ENCODE results near the gene SATB2.

Gene SATB2

DNA sequence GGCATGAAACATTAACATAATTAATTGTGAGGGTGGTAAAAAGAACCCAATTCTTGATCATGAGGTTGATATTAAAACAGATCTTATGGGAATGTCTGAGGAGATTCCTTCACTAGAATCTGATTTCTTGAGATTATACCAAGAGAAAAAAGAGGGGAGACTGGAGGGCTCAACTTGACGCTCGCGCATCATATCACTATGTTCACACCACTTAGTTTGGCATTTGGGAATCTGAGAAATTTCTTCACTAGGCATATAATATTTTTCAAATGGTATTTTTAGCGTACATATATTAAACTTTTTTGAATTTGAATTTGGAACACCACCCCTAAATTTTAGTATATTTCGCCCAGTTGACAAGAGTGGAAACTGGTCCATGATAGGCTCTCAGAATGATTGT, 140.1 kb downstream of the SATB2 start:
- DNase-seq, result no peak

DNA sequence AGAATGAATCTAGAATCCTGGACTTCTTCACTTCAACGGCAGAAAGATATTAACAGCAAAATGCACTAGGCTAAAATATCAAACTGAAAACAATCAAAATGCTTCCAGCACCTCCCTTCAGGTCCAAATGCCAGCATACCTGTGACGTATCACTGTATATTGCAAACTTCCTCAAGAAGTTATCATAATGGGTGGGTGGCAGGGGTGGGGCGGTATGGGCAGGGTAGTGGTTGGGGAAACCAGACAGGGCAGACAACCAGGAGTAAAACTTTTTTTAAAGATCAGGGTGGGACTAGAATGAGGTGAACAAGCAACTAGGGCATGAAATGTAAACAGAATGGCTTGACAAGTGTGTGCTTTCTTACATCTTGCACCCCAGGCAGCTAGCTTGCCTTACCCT, 140.9 kb downstream of the SATB2 start:
- no peak for DNase-seq

DNA sequence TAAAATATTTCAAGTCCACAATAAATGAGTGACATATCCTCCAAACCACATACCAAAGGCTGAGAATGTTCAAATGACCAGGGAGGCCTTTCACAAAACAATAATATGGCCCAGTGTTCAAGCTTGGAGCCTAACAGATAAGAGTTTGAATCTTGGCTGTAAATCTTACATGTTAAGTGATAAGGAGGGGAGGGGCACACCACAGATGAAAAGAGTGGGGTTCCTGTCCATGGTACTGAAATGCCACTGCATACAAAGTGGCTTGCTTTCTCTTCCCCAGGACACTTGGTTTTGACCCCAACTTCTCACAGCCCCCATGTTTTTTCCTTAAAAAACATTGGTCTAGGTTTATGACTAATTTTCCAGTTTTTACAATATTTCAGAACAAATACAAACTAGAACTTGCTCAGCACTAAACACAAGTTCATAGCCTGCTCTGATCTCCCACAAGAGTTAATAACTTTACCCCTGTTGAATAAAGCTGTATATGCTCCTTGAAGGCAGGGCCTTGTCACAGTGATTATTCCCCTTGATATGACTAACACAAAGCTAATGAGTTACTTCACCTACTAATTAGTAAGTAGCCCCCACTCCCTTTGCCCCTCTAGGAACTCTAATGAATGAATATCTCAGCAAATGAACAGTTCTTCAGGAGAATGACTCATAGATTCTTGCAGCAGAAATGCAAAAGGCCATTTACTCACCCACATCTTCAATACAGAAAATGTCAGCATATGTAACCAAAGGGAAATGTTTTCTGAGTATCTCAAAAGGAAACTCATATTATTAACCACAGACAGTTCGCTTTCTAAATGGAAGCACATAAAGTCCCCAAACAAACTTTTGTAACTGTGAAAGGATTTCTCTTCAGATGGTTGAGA, 142.2 kb downstream of the SATB2 start:
- DNase-seq, result no peak

DNA sequence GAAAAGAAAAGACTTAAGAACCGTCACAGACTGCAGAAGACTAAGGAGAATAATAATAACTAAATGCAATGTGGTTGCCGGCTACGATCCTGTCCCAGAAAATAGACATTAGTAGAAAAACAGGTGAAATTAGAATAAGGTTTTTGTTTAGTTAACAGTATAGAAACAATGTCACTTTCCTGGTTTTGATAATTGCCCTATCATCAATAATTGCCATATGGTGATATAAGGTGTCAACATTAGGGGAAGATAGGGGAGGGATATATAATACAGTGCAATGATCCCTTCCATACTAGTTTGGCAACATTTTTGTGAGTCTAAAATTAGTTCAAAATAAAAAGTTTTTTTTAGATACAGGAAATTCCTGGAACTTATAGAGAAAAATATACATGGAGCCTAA, 144.8 kb downstream of the SATB2 start:
- no peak for DNase-seq

DNA sequence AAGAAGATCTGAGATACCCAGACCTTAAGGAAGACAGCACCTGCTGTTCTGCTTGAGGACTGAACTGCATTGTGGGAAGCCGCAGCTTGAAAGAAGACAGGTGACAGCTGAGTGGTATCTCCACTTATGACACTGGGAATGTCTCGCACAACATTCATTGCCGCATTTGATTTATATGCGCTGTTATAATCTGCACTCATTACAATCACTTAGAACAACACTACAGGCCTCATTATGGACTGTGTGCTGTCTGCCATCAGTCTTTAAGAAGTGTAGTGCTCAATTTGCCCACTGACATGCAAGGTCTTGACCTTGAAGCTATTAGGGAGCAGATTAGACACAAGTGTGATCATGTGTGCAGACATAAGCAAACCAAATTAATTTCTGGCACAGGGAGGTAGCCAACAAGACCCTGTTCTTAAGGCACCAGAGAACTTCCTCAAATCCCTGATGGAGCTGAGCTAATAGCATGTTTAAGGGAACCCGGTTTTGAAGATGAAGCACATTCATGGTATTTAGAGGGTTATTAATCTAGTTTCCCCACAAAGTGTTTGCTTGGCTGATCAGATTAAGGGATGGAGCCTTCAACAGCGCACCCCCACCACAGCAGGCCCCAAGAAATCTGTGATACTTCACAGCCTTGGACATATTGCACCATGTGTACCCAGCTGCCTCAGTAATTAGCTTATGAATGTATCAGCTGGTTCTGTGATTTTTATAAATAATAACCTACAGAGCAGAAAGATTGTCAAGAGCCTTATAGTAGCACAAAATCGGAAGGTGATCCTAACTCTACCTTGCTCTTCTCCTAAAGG, 146.8 kb downstream of the SATB2 start:
- DNase-seq, result no peak

DNA sequence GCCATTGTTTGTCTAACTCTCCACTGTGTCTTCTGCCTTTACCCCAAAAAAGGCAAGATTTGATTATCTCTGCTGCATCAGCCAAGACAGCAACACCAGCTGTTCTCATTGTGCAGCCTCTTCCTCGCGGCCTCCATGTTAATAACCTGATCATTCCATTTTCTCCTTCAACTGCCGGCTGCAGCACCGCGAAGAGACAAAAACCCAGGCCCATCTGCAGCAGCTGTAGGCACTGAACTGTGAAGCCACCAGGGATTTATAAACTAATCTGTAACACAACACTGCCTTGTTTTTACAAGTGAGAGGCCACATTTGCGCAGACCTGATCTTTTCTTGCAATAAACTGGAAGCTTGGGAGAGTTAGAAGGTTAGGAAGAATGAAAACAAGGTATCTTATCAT, 147.8 kb downstream of the SATB2 start:
- no peak for DNase-seq

DNA sequence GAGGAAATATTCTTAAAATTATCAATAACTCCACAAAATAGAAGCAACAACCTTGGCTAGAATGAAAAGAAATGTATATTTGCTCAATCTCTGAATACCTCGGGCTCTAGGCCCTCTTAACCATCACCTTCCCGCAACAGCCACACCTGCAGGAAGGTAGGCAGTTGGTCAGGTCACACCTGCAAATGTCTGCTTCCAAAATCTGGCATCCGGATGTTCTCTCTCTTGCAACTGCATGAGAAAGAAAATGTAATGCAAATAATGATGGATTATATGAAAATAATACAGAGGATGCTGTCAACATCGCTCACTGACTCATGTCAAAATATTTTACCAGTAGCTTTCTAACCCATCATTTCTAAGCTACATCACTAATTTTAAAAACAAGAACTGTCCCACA, 148.3 kb downstream of the SATB2 start:
- no peak for DNase-seq

DNA sequence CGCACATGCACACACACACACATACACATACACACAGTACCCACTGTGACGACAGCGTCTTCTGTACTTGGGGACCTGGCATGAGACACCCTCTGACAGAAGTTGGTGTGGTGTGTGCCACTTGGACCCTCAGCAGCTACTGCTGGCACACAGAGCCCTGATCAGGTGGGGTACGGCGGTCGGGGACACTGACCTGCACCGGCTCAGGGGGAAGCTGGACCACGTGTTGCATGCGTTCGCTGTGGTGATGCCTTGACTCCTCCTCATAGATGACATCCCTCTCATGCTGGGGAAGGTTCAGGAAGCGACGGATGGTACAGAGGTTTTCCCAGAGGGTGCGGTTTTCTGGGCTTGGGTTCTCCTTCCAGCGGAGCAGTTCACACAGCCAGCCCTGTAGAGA, 149.2 kb downstream of the SATB2 start:
- DNase-seq, result no peak

DNA sequence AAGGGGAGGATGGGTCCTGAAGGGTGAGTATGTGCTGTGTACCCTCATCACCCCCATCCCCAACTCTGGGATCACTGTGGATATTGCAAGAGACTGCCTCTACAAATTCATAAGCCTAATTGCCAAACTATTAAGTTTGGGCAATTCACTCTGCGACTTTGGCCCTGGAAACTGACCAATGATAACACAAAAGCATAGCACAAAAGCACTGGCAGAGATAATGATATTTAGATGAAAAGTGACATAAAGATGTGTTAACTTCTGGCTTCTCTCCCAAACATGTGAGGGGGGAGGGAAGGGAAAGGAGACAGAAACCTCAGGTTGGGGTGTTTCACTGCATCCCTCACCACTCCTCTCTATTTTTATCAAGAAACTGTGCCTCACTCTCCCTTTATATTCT, 150.3 kb downstream of the SATB2 start:
- DNase-seq, result no peak

DNA sequence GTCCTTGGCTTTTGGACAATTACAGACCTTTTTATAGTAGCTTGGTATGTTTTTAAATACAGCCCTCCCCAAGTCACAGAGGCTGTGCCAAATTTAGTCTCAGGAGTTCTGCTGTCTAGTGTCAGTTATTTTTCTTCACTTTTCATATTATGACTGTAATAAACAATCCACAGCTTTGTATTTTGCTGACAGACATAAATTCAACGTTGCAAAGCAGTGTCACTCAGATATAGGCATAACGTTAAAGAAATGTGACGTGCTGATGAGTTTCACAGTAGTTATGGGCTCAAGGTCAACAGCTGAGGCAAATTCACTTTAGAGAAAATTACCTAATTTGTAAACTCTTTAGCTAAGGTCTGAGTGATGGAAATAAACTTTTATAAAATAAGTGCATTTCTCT, 151.6 kb downstream of the SATB2 start:
- DNase-seq, result no peak

DNA sequence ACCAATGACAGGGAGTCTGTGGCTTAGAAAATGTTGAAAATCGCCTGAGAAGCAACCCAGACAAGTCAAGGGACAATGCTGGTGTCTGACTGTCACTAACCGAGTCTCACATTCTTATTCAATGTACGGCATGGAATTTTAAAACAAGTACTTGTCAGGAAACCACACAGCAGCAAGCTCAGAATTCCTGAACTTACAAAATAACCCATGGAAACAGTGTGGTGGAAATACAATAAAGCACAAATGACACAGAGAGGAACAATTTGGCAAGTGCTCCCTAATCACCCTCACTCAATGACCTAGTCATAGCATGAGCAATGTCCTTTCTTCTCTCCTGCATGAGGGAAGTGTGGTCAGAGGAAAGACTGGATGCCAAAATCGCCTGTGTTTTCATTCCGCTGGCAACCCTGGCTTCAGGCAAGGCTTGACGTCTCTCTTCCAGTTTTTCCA, 154.0 kb downstream of the SATB2 start:
- no peak for DNase-seq

DNA sequence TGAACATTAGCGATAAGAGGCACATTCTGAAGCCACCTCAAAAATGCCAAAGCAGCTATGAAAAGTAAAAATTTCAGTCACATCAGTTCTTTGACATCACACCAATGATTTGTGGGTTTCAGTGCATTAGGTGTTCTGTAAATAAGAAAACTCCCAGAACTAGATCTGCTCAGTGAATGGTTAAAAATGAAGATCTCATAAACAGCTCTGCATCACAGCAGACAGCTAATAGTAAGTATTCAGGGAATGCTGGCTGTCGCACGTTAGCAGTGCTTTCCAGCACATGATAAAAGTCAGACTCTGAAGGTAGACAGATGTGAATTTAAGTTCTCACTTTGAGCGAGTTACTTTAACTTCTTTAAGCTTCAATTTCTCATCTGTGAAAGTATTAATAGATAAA, 154.9 kb downstream of the SATB2 start:
- DNase-seq, result no peak

DNA sequence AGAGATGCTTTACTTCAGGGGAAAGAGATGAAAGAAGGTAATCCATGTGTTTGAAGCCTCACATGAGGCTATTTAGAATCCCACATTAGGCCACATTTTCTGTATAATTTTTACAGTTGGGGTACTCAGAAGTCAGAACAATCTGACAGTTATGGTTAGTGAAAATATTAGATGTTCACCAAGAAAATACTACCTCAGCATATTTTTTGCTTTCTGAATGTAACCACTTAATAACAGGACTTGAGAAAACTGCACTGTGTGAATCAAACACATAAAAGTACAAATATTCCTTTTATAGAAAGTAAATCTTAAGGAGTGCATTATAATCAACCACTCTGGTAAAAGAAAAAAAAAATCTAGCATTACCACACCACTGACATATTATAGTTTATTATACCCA, 169.3 kb downstream of the SATB2 start:
- no peak for DNase-seq

DNA sequence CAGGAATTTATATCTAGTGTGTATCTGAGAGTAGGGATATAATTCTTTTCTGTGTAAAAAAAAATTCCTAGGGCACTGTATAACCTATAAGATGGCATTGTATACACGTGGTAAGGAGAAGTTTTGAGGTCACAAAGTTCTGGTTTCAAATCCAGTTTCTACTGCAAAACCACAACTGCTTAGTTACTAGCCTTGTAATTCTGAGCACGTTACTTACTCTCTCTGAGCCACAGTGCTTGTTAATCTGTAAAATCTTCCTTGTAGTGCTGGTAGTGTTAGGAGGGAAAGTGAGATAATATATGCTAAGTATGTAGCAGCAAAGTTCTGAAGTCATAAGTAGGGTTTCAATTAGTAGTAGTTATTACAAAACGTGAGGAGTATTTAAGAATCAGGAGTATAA, 175.4 kb downstream of the SATB2 start:
- no peak for DNase-seq

DNA sequence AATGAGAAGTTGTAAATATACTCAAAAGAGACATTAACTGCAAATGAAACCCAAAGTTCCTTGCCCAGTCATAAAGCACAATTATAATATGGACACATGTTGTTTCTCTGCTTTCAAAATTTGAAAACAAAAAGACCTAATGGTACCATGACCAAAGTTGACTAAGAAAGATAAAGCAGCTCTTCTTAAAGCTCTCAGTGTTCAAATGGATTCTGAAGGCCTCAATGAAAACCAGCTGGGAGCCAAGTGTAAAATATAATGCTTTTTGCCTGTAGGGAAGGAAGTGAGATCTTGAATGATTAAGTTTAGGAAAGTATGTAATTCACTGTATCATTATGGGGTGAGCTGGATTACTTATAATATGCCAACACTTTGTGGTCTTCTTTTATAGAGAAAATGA, 178.6 kb downstream of the SATB2 start:
- no peak for DNase-seq

DNA sequence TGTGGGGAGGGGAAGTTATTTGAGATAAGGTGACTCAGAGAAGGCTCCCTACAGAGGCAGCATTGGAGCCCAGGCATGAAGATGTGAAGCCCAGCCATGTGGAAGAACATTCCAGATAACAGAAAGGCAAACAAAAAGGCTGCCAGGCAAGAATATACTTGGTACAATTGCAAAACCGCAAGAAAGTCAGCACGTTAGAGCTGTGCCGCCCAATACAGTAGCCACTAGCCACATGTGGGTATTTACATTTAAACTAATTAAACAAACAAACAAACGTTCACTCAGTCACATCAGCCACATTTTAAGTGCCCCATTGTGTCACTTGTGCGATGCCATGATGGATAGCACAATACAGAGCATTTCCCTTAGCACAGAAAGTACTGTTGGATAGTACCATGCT, 179.6 kb downstream of the SATB2 start:
- no peak for DNase-seq

DNA sequence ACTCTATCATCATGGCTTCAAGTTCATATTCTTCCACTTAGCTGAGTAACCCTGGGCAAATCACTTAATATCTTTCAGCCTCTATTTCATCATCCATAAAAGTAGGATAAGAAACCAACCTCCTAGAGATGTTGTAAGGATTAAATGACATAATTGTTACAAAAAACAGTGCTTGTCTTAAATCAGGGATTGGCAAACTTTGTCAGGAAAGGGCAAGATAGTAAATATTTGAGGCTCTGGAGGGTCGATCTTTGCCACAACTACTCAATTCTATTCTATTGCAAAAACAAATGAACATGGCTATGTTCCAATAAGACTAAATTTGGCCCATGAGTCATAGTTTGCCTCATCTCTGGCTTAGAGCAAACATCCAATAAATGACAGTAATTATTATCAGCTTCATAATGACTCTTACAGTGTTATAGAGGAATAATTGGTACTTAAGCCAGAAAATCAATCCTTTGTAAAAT, 184.7 kb downstream of the SATB2 start:
- DNase-seq, result no peak

DNA sequence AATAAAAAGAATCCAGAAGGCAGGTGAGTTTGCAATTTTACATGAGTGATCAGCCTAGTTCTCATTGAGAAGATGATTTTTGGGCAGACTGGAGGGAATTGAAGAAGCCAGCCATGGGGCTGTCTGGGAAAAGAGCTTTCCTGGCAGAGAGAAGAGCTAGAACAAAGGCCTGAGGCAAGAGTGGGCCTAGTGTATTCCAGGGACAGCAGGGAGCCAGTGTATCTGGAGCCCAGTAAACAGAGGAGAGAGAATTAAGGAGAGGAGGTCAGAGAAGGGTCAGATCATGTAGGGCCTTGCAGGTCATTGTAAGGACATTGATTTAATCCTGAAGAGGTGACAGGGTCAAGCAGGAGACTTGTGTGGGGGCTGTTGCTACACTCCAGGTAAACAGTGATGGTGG, 195.8 kb downstream of the SATB2 start:
- DNase-seq, result no peak

DNA sequence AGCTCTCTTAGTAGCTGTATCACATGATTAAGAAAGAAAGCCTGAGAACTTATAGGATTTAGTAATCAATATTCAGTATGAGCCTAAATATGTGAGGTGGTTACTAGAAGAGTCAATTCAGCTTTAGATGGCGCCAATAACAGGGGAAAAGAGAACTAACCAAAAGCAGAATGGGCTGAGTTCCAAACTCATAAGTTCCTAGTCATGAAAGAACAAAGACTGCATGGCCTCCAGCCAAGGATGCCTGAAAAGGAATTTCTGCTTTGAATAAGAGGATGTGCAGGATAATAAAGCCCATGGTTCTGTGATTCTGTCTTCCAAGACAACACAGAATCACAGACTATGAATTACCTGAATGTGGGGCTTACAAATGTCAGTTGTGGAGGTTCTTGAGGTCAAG, 196.5 kb downstream of the SATB2 start:
- DNase-seq, result no peak

DNA sequence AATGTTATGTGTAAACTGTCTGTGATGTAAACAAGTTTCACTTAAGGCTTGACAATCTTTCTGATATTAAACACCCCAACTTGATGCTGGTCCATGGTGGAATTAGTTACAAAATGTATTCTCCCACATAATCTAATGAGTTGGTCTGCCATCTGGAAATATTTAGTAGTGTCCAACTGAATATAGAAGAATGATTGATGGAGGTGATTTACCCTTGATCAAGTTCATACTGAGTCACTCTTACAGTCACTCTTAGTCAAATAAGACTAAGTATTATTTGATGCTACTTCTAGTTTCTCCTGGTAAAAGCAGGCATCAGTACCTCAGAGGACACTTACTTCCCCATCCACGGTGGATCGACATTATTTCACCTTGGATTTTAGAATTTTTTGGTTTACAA, 198.1 kb downstream of the SATB2 start:
- no peak for DNase-seq

DNA sequence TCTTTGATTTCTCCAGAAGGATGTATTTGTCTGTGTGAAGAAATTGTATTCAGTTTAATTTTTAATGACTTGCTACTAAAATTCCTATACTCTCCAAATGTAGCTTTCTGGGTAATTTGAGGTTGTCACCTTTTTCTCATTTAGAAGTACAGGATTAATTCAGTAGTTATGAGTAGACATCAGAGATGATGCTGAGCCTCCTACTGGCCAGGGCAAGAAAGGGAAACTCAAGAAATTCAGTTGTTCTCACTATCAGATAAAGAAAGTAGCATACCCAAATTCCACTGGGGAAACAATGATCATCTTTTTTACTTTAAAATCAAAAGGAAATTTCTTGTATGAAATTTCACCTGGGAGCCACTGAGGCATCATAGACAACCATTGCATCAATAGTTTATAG, 199.4 kb downstream of the SATB2 start:
- no peak for DNase-seq

DNA sequence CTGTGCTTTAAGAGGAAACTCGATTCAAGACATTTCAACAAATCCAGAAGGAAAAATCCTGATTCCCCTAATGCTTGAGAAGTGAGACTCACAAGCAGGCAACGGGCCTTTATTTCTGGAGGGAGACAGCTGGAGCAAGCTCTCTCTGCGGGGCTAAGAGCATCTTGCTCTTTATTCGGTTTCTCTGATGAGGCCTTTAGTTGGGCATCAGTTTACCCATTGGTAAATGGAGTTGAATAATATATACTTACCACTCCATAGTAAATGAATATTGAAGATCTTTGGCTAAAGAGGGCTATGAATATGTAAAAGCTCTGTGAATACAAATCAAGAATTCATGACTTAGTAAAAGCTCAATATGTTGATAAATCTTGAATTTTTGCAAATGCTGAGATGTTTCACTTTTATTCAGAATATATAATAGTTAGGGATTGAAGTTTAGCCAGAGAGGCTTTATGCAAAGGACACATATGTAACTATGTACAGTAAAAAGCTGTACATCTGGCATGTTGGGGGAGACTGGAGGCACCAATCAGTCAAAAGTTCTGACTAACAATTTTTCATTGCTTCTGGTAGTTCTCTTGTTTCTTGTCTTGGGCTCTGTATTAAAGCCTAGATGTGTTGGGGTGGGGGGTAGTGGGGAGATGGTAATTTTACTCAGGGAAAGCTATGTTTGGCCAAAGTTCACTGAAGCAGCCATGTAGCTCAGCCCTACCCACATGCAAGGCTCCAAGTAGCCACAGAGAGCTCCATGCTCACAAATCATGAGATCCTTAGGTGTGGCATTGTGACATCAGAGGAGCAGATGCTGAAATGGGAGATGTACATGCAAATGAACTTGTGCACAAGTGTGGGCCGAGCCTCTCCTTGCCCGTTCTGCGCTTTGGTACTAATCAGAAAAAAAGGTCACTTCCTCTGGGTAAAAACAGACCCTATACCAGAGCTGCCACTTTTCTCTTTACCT, 200.2 kb downstream of the SATB2 start:
- DNase-seq, result no peak

DNA sequence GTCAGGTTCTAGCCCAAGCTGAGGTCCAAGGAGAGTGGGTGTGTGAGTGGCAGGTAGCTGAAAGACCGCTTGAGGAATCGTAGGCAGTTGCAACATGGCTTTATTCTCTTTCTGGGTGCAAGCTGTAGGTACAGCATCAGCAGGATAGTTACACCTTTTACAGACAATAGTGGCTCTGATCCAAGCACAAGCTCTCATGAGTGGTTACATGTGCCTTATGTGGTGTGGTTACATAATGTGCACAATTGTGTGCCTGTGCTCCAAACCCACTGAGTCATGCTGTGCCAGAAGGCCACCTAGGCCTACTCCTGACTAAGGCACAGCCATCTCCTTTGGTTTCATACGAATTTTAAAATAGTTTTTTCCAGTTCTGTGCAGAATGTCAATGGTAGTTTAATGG, 227.6 kb downstream of the SATB2 start:
- no peak for DNase-seq

All from stimulated activated CD4-positive, alpha-beta T cell treated with anti-CD3 and anti-CD28 coated beads, Interleukin-4, amount 100 ng/mL, for 24 hours (primary cell).